IPS-20b (cell line): ENCODE data around the gene MAP7.

Experiments used
- H3K27ac ChIP-seq: one replicate; pipeline ENCODE4 v1.5.1; 2013; ENCODE audit warnings: low read length
- H3K27me3 ChIP-seq: 2 replicates; pipeline ENCODE4 v1.6.1; 2013; ENCODE audit warnings: mild to moderate bottlenecking, low read length, inconsistent platforms; ENCODE audit not compliant: insufficient read depth
- H3K36me3 ChIP-seq: 2 replicates; pipeline ENCODE4 v1.6.1; 2013; ENCODE audit warnings: low read depth, mild to moderate bottlenecking, inconsistent platforms, low read length, moderate library complexity; ENCODE audit not compliant: insufficient read depth
- H3K4me1 ChIP-seq: 2 replicates; pipeline ENCODE4 v1.6.1; 2013; ENCODE audit warnings: mild to moderate bottlenecking, control low read depth, inconsistent platforms, low read length, moderate library complexity; ENCODE audit not compliant: insufficient read depth
- H3K4me3 ChIP-seq: 2 replicates; pipeline ENCODE4 v1.5.1; 2013; ENCODE audit warnings: mild to moderate bottlenecking, low read length, inconsistent platforms
- H3K9ac ChIP-seq: 2 replicates; pipeline ENCODE4 v1.6.1; 2013; ENCODE audit warnings: low read depth, mild to moderate bottlenecking, inconsistent platforms, low read length, moderate library complexity
- H3K9me3 ChIP-seq: 2 replicates; pipeline ENCODE4 v1.6.1; 2013; ENCODE audit warnings: mild to moderate bottlenecking, low read depth, low read length, inconsistent platforms; ENCODE audit not compliant: insufficient read depth

The MAP7 gene

DNA sequence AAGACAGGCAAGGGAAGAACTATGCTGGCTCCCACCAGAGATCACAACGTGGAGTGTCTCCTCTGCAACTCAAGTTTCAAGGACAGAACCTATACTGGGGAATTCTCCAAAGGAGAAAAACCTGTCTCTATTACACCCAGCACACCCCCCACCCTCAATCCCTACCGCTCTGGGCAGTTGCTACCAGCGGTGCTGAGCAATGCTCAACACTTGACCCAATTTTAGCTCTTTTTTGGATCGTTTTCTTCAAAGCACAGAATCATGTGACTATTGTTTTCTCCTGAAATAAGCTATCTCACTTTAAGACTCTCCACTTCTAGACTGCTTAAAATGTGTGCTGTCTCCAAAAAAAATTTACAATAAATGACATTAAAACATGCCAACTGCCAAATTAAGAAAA is 23.3 kb downstream of the MAP7 start:
- Histone ChIP-seq H3K4me3 (peak overlapping the region; percentile 29; the same call in 1 of the 2 replicates), H3K27ac (peak overlapping the region; percentile 5), H3K9me3 (no peaks in the 10 kb centered on the region), H3K27me3 (no peaks in the 10 kb centered on the region), H3K4me1 (peaks cover 53% of the 10 kb centered on the region), H3K36me3 (no peaks in the 10 kb centered on the region), H3K9ac (peak overlapping the region; percentile 51; the same call in 1 of the 2 replicates)

DNA sequence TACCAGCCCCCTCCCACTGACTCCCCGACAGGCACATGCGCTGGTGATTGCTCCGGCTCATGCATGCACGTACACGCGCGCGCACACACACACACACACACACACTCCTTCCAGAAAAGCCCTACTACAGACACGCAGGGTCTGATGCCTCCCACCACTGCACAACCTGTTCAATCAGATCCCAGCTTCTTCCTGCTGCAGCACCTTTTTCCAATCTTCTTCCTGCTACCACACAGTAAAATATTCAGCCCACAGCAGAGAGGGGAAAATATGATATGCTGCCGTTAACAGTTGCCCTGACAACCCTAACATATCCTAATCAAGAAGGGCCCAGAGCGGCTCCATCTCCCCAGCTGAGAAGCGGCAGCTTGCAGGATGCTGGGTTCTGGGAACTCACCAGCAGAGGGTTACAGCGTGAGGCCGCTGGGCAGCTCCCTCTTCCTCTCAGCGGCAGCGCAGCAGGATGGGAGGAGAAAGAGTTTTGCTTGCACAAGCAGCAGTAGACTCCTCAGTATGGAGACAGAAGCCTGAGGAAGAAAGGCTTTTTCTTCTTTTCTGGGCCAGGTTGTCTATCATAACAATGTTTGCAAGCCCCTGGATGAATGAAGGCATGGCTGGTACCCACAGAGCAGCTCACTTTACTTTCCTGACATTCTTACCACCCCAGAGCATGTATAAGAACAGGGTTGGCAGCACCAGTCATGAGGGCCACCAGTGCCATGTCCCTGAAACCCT is 23.9 kb downstream of the MAP7 start:
- H3K9me3 ChIP-seq = no peaks in the 10 kb centered on the region
- H3K36me3 ChIP-seq = no peaks in the 10 kb centered on the region
- peak overlapping the region; percentile 51; the same call in 1 of the 2 replicates for H3K9ac ChIP-seq
- H3K4me3 ChIP-seq = peak overlapping the region; percentile 29; the same call in 1 of the 2 replicates
- no peaks in the 10 kb centered on the region for H3K27me3 ChIP-seq
- peak overlapping the region; percentile 5 for H3K27ac ChIP-seq
- H3K4me1 ChIP-seq = peaks cover 48% of the 10 kb centered on the region

DNA sequence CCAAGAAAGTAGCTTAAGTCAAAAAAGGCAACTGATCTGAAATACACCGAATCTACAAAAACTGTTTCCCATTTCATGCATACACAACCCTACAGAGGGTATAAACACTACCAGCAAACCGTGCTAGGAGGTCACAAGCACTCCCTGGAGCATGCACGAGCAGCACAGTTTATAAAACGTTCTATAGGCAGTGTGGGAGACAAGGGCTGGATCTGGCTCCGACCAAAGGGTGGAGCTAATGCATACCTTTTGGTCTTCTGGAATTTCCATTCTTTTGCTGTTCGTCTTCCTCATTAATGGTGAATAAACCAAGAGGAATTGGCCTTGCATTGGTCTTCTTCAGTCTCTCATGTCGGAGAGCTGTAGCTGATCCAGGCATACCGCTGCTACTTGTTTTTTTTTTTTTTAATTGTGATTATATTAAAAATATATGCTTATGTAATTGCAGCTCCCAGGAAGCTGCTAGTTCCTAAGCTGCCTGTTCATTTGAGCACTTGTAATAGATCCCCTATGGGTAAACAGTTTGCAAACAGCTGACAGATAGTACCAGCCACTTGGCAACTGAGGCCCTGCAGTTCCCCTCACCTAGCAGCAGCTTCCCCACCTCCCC is 24.5 kb downstream of the MAP7 start:
- Histone ChIP-seq H3K9me3 (no peaks in the 10 kb centered on the region), H3K9ac (no peak overlapping the region), H3K36me3 (no peaks in the 10 kb centered on the region), H3K27ac (no peak overlapping the region), H3K4me1 (peaks cover 44% of the 10 kb centered on the region), H3K27me3 (no peaks in the 10 kb centered on the region), H3K4me3 (peak overlapping the region; percentile 18; the same call in 1 of the 2 replicates)

DNA sequence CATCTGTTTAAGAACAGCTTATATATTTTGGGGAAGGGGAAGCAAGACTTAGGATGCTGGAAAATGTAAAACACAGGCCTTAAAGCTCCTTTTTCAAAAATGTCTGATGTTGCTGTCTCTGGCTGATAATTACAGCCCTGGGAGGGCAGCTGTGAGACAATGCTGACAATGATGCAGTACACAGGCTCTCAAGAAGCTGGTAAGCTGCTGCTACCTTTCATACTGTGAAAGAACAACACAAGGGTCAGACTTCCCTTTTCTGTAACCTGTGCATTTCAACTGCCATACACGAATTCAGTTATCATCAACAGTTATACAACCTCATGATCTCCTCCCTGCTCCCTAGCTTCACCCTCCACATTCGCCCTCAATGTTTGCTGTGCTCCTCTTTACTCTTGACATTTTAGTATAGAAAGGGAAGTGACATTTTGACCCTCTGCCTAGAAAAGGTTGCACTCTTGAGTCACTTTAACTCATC is 25.2 kb downstream of the MAP7 start:
- no peaks in the 10 kb centered on the region for H3K9me3 ChIP-seq
- no peaks in the 10 kb centered on the region for H3K27me3 ChIP-seq
- no peak overlapping the region for H3K9ac ChIP-seq
- no peaks in the 10 kb centered on the region for H3K36me3 ChIP-seq
- no peak overlapping the region for H3K4me3 ChIP-seq
- H3K4me1 ChIP-seq = peaks cover 43% of the 10 kb centered on the region
- H3K27ac ChIP-seq = no peak overlapping the region

DNA sequence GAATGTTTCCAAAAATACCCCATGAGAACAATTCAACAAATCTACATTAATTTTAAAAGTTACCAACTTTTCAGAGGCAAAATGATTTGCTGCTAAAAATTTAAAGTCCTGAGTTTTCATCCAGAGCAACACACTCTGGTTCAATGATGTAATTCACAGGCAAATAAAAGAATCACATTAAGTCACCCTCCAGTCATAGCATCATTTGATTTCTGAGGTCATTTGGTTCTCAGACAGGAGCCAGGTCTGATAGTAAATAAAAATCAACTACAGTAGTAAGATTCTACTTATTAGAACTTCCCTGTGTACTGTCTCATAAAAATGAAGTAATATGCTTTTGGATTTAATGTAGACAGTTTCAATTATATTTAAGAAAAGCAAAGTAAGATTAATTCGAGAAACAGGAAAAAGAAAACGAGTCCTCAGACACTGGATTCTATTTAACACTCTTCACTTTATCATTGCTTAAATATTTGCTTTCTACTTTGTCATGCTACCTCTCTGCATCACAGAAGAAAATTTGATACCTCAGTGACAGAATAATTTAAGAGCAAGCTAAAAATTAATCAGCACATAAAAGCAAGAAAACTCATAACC is 25.8 kb downstream of the MAP7 start:
- Histone ChIP-seq H3K4me1 (peaks cover 48% of the 10 kb centered on the region), H3K9me3 (no peaks in the 10 kb centered on the region), H3K4me3 (no peak overlapping the region), H3K36me3 (no peaks in the 10 kb centered on the region), H3K9ac (no peak overlapping the region), H3K27ac (no peak overlapping the region), H3K27me3 (no peaks in the 10 kb centered on the region)

DNA sequence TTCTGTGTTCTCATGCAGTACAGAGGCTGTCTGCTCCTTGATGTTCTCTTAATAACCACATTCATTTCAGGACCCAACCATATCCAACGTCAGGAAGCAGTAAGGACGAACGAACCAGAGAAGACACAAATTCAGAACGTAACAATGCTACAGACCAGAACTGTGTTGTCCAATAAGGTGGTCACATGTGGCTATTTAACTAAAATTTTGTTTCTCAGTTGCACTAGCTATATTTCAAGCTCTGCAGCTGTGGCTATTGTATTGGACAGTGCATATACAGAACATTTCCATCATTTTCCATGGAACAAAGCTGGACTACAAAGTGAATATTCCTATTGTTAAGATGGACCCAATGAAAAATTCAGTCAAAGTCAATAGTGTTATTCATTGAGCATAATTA is 27.0 kb downstream of the MAP7 start:
- Histone ChIP-seq H3K27me3 (no peaks in the 10 kb centered on the region), H3K4me1 (peaks cover 46% of the 10 kb centered on the region), H3K27ac (no peak overlapping the region), H3K36me3 (no peaks in the 10 kb centered on the region), H3K9me3 (no peaks in the 10 kb centered on the region), H3K4me3 (no peak overlapping the region), H3K9ac (no peak overlapping the region)

DNA sequence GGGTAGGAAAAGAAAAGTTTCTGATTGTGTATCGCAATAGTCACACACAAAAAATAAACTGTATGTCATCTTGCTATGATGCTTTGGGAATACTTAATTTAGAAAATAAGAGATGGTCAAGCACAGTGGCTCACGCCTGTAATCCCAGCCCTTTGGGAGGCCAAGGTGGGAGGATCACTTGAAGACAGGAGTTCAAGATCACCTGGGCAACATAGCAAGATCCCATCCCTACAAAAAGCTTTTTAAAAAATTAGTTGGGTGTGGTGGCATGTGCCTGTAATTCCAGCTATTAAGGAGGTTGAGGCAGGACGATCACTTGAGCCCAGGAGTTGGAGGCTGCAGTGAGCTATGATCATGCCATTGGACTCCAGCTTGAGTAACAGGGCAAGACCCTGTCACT is 27.6 kb downstream of the MAP7 start:
- Histone ChIP-seq H3K9ac (no peak overlapping the region), H3K4me1 (peaks cover 40% of the 10 kb centered on the region), H3K36me3 (no peaks in the 10 kb centered on the region), H3K4me3 (no peak overlapping the region), H3K27ac (no peak overlapping the region), H3K9me3 (no peaks in the 10 kb centered on the region), H3K27me3 (no peaks in the 10 kb centered on the region)

DNA sequence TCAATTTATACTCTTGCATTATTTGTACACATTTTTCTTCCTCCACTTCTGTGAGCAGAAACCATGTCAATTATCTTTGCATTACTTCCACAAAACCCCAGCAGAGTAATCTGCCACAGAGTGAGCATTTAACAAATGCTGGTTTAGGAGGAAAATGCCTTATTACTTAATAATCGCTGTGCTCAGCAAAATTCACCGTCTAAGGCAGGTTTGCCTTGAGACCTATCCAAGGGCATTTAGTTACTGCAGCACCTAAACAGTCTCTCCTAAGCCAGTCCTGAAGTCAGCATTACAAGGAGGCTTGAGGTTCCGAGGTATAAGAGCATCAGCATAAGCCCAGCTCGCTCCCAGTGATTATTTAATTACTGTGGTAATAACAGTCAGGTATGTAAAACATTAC is 28.3 kb downstream of the MAP7 start:
- no peaks in the 10 kb centered on the region for H3K9me3 ChIP-seq

DNA sequence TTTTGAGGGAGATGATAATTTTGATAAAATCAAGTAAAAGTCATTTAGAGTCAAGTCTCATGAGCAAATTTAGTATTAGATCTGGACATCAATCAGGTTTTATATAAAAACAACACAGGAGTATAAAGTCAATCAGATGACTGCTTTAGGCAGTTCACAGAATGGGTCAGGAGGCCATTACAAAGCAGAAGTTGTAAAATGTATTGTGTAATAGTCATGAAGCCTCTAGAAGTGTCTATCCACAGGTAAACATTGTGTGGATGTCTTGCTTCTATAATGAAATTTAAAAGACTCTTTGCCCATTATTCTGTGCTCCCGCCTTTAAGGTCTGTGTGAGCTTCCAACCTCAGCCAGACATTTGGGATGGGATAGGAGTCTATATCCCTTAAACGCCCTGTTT is 28.8 kb downstream of the MAP7 start:
- Histone ChIP-seq H3K27me3 (no peaks in the 10 kb centered on the region), H3K4me3 (no peak overlapping the region), H3K36me3 (no peaks in the 10 kb centered on the region), H3K9me3 (no peaks in the 10 kb centered on the region), H3K27ac (no peak overlapping the region), H3K9ac (no peak overlapping the region), H3K4me1 (peaks cover 28% of the 10 kb centered on the region; the same call in 1 of the 2 replicates)

More for the DNA sequence above, 28.3 kb downstream of the MAP7 start:
- H3K9ac ChIP-seq = no peak overlapping the region
- peaks cover 33% of the 10 kb centered on the region; the same call in 1 of the 2 replicates for H3K4me1 ChIP-seq
- H3K27ac ChIP-seq = no peak overlapping the region
- H3K27me3 ChIP-seq = no peaks in the 10 kb centered on the region
- H3K4me3 ChIP-seq = no peak overlapping the region
- no peaks in the 10 kb centered on the region for H3K36me3 ChIP-seq

DNA sequence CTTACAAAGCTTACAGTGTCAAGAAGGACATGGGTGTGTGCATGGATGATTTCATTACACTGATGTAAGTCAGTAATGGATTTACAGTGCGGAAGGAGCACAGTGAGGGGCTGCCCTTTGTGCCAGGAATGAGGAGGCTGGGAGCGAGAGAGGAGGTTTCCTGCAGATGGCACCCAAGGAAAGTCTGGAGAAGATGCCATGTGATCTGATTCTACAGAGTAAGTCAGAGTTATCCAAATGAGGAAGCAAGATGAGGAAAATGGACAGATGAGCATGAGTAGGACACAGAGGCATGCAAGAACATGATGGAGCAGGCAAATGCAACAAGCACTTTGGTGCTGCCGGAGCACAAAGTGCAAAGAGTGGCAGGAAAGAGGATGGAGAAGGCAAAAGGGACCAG is 29.7 kb downstream of the MAP7 start:
- Histone ChIP-seq H3K27me3 (no peaks in the 10 kb centered on the region), H3K27ac (no peak overlapping the region), H3K36me3 (no peaks in the 10 kb centered on the region), H3K4me1 (peaks cover 19% of the 10 kb centered on the region; the same call in 1 of the 2 replicates), H3K9ac (no peak overlapping the region), H3K9me3 (no peaks in the 10 kb centered on the region), H3K4me3 (no peak overlapping the region)

DNA sequence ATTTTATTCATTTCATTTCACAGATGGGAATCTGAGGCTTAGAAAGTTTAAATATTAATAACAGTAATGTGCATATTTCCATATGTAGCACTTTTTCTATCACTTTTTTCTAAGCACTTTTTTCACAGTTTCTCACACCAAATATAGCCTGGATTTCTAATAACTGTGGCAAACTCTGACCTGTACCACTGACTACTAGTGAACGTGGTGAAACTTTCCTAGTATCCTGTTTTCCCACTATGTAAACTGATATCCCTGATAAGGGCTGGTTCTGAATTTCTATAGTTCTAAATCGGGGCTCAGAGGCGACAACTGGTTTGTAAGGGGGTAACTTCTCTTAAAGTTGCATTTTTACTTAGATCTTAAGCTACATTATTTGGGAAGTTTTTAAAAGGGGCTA is 32.6 kb downstream of the MAP7 start:
- Histone ChIP-seq H3K27me3 (no peaks in the 10 kb centered on the region), H3K27ac (no peak overlapping the region)

More for the DNA sequence above, 32.6 kb downstream of the MAP7 start:
- no peaks in the 10 kb centered on the region for H3K36me3 ChIP-seq
- peaks cover 8% of the 10 kb centered on the region; the same call in 1 of the 2 replicates for H3K4me1 ChIP-seq
- no peaks in the 10 kb centered on the region for H3K9me3 ChIP-seq
- no peak overlapping the region for H3K9ac ChIP-seq
- no peak overlapping the region for H3K4me3 ChIP-seq
